Measurements from ENCODE around the gene ORC3. TPM values are rescaled to one million over a fixed set of nuclear protein-coding genes. Genes with fewer than 3 reads are reported as not detected.

Gene ORC3
- total RNA-seq, 1 experiment from 2014 or later, result 32.7 TPM

GRCh38 chr6:87630746-87631145 lies 40.8 kb downstream of the ORC3 start:
- no peak overlapping the region for H3K27ac Mint-ChIP-seq (ENCODE audit: unreplicated experiment)
- no TSS peak for BruUV-seq (replicated peaks)
- intact Hi-C loops (cut with micrococcal nuclease; ENCODE audit: unreplicated experiment), result no loop called here
- no peak overlapping the region for H3K4me3 Mint-ChIP-seq (ENCODE audit: low read depth, unreplicated experiment)
- no peaks in the 10 kb centered on the region for H3K27me3 Mint-ChIP-seq (ENCODE audit: unreplicated experiment)
- TF ChIP-seq, protein P1, sequence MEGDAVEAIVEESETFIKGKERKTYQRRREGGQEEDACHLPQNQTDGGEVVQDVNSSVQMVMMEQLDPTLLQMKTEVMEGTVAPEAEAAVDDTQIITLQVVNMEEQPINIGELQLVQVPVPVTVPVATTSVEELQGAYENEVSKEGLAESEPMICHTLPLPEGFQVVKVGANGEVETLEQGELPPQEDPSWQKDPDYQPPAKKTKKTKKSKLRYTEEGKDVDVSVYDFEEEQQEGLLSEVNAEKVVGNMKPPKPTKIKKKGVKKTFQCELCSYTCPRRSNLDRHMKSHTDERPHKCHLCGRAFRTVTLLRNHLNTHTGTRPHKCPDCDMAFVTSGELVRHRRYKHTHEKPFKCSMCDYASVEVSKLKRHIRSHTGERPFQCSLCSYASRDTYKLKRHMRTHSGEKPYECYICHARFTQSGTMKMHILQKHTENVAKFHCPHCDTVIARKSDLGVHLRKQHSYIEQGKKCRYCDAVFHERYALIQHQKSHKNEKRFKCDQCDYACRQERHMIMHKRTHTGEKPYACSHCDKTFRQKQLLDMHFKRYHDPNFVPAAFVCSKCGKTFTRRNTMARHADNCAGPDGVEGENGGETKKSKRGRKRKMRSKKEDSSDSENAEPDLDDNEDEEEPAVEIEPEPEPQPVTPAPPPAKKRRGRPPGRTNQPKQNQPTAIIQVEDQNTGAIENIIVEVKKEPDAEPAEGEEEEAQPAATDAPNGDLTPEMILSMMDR (IDR thresholded peaks at IDR 0.05; ENCODE audit: unreplicated experiment), result no peak
- no peak for DNase-seq
- H3K36me3 Mint-ChIP-seq (ENCODE audit: insufficient read depth, unreplicated experiment), result peaks cover 6% of the 10 kb centered on the region
- H3K4me1 Mint-ChIP-seq (ENCODE audit: low read depth, unreplicated experiment), result no peaks in the 10 kb centered on the region
- CTCF ChIA-PET, result interaction anchor here (0.7 kb wide), 1 partner anchor 181 kb away, joined by 3 read pairs; no protein-coding TSS in a partner anchor
- no peaks in the 10 kb centered on the region for H3K9me3 Mint-ChIP-seq (ENCODE audit: low read depth, unreplicated experiment)

DNA sequence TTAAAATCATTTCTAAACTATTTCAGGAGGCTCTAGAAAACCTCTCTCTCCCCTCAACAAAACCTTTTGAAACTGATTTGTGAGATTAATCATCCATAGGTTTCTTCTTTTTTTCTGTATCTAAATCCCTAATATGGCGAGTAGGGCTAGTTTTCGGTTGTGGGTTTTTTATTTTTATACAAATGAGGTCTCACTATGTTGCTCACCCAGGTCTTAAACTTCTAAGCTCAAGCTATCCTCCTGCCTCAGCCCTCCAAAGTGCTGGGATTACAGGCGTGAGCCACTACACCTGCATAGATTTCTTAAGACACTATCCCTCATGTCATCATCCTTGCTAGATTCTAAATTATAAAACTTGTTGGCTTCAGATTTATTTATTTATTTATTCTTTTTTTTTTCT lies 43.9 kb downstream of the ORC3 start:
- H3K27me3 Mint-ChIP-seq (ENCODE audit: unreplicated experiment), result no peaks in the 10 kb centered on the region
- DNase-seq, result no peak
- no peak overlapping the region for H3K27ac Mint-ChIP-seq (ENCODE audit: unreplicated experiment)

GRCh38 chr6:87636315-87636714 lies 46.4 kb downstream of the ORC3 start:
- BruUV-seq (replicated peaks), result no TSS peak
- TF ChIP-seq, protein P1 (IDR thresholded peaks at IDR 0.05; ENCODE audit: unreplicated experiment), result no peak
- Mint-ChIP-seq H3K4me3 (ENCODE audit: low read depth, unreplicated experiment) (no peak overlapping the region), H3K27me3 (ENCODE audit: unreplicated experiment) (no peaks in the 10 kb centered on the region), H3K9me3 (ENCODE audit: low read depth, unreplicated experiment) (no peaks in the 10 kb centered on the region), H3K36me3 (ENCODE audit: insufficient read depth, unreplicated experiment) (no peaks in the 10 kb centered on the region), H3K27ac (ENCODE audit: unreplicated experiment) (no peak overlapping the region), H3K4me1 (ENCODE audit: low read depth, unreplicated experiment) (no peaks in the 10 kb centered on the region)
- CTCF ChIA-PET, result no interaction called here
- no peak for DNase-seq
- intact Hi-C loops (cut with micrococcal nuclease; ENCODE audit: unreplicated experiment), result no loop called here

More for the DNA sequence above, 43.9 kb downstream of the ORC3 start:
- intact Hi-C loops (cut with micrococcal nuclease; ENCODE audit: unreplicated experiment), result no loop called here
- CTCF ChIA-PET, result no interaction called here
- Mint-ChIP-seq H3K4me3 (ENCODE audit: low read depth, unreplicated experiment) (no peak overlapping the region), H3K36me3 (ENCODE audit: insufficient read depth, unreplicated experiment) (peaks cover 6% of the 10 kb centered on the region), H3K9me3 (ENCODE audit: low read depth, unreplicated experiment) (no peaks in the 10 kb centered on the region), H3K4me1 (ENCODE audit: low read depth, unreplicated experiment) (no peaks in the 10 kb centered on the region)
- no TSS peak for BruUV-seq (replicated peaks)
- TF ChIP-seq, protein P1 (IDR thresholded peaks at IDR 0.05; ENCODE audit: unreplicated experiment), result no peak

GRCh38 chr6:87637106-87637505 lies 47.2 kb downstream of the ORC3 start:
- no peak overlapping the region for H3K4me3 Mint-ChIP-seq (ENCODE audit: low read depth, unreplicated experiment)
- no peak for DNase-seq
- TF ChIP-seq, protein P1 (IDR thresholded peaks at IDR 0.05; ENCODE audit: unreplicated experiment), result no peak
- CTCF ChIA-PET, result no interaction called here
- H3K4me1 Mint-ChIP-seq (ENCODE audit: low read depth, unreplicated experiment), result no peaks in the 10 kb centered on the region
- H3K27me3 Mint-ChIP-seq (ENCODE audit: unreplicated experiment), result no peaks in the 10 kb centered on the region
- no peak overlapping the region for H3K27ac Mint-ChIP-seq (ENCODE audit: unreplicated experiment)
- no peaks in the 10 kb centered on the region for H3K9me3 Mint-ChIP-seq (ENCODE audit: low read depth, unreplicated experiment)
- no peaks in the 10 kb centered on the region for H3K36me3 Mint-ChIP-seq (ENCODE audit: insufficient read depth, unreplicated experiment)
- intact Hi-C loops (cut with micrococcal nuclease; ENCODE audit: unreplicated experiment), result no loop called here
- BruUV-seq (replicated peaks), result no TSS peak
